ENCODE results near the gene LRRC14B.
"Not testable (repeated sequence)": the region's sequence is repeated elsewhere in the genome, so short reads cannot be mapped to it uniquely, and the experiment has no call there.

The LRRC14B gene

DNA sequence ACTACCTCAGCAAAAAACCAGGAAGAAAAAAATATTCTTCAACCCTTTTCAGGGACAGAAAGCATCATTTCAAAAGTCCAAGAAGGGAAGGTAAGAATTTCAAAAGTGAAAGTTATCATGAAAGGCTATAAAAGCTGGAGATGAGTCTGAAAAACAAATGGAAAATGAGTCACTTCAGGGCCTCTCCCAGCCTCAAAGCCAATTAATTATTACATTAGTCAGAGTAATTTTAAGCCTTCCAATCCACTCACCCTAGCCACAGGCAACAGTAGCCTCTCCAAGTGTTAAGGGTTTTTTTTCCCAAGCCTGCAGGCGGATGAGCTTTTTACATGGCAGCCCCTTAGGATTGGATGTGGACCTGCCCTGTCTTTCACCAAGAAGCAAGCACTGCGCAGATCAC lies 24.0 kb downstream of the LRRC14B start:
- not testable (repeated sequence) for DNase-seq

- not testable (repeated sequence) for DNase-seq
Observed at GRCh38 chr5:216076-216475, 24.8 kb downstream of the LRRC14B start.

DNA sequence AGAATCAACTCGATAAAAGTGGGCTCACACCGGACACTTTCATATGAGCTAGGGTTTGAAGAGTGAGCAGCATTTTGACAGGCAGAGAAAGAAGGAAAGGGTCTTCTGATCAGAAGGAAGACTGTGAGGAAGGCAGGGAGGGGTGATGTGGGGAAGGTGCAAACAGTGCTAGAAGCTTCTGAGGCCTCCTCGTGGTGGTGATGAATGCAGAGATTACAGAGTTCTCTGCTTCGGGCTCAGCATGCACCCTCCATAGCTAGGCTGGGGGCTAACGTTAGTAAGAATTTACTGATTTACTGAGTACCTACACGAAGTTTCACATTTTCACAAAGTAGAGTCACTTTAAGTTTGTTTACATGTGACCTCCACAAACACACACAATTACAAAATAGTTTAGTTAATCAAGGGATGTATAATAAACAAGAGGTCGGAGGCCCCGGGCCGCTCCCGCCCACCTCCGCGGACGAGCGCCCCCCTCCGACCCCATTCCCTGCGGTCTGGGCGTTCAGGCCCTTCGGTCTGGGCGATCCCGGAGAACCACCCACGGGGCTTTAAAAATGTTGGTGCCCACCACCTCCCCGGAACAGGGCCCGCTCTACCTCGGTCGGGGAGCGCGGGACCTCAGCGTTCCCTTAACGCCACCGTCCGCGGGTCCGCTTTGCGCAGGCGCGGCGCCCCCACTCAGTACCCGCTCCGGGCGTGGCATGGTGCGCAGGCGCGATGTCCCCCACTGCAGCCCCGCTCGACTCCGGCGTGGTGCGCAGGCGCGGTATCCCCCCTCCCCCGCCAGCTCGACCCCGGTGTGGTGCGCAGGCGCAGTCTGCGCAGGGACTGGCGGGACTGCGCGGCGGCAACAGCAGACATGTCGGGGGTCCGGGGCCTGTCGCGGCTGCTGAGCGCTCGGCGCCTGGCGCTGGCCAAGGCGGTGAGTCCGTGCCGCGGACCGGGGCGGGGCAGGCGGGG lies 26.5 kb downstream of the LRRC14B start, which contains the start of the genes CCDC127 and SDHA:
CCDC127 (minus strand) TSS at position 660 of the 963 bp plus-strand sequence. CDS start 1,304 bp downstream, outside the sequence.
SDHA (plus strand) TSS at position 827 of the 963 bp plus-strand sequence; CDS start at position 863, 36 bp downstream.
- DNase-seq = peak; percentile 93

DNA sequence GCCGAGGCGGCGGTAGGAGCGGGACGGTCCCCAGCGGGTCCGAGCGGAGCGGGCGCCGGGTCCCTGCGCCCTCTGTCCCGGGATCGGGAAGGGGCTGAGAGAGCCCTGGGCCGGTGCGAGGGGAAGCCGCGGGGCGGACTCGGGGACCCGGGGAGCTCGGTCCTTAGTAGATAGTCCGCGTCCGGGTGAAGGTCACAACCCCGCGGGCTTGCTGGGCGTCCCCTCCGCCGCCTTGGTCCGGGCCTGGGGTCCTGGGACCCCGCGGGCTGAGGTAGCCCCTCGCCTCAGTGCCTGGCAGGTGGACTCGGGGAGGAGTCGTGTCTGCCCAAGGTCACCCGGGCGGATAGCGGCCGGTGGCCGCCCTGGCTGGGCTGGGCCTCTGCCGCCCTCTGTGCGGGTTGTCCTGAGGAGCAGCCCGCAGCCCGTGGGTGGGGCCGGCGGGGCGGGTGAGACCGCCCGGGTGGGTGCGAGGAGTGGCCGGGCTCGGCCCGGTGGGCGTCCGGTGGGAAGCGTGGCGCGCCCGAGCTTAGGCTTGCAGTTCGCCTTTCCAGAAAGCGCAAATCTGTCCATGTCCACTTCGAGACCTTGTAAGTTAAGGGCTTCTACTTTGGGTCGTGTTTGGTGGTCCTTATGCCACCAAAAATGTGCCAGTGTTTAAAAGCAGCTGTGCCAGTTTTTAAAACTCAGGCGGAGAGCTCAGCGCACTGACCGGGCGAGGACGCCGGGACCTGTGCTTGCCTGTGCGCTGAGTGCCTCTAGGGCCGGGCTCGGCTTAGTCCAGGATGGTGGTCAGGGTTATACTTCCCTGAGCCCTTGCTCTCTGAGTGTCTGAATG lies 27.4 kb downstream of the LRRC14B start:
- no peak for DNase-seq

DNA sequence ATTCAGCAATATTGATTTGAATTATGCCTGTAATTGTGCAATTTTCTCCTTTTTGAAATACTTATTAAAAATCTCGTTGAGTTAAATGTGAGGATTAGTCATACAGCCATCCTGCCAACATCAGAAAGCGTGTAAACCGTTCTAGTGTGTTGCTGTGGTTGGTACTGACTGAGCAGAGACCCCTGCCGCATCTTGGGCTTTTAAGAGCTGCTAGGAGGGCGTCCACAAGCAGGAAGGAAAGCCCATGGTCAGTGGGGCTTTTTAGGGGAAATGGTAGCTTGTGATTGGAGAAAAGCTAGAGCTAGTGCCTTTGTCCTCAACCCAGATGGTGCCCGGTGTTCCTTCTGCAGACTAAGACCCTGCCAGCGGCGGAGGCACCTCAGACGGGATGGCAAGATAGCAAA lies 28.2 kb downstream of the LRRC14B start:
- DNase-seq = peak; percentile 37

- peak; percentile 49 for DNase-seq
Observed at GRCh38 chr5:219991-220390, 28.7 kb downstream of the LRRC14B start.

- not testable (repeated sequence) for DNase-seq
Observed at GRCh38 chr5:222951-223715, 31.8 kb downstream of the LRRC14B start.

DNA sequence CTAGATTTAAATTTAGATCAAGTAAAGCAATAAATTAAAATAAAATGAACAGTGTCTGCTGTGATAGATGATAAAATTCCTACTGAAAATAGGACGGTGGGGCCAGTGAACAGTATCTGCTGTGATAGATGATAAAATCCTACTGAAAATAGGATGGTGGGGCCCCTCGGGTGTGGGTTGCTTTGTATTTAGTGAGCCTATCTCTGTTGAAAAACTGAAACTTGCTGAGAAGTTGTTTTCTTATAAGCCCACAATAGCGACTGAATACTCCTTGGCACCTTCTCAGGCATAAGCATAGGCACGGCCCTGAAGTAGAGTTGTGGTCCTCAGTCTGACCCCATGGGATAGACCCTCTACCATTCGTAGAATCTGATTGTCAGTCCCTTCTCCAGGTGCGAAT lies 32.5 kb downstream of the LRRC14B start:
- DNase-seq = no peak

GRCh38 chr5:225334-225733 lies 34.0 kb downstream of the LRRC14B start:
- no peak for DNase-seq

DNA sequence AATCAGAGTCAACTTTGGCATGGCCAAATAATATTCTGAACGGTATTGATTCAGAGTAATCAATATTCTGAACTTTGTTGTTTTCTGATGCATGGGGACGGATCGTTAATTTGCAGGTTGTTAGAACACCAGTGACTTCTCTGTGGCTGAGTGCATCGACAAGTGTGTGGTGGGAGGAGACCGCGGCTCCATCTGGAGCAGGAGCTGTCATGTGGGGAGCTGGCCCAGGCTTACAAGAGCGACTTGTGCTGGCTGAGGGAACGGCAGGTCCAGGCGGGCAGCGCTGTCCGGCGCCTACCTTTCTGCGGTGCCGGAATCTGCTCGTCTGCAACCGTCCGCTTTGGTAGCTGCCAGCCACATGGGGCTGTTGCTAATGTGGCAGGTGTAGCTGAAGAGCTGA lies 36.1 kb downstream of the LRRC14B start:
- DNase-seq = not testable (repeated sequence)

- DNase-seq = no peak
Observed at GRCh38 chr5:228886-229285, 37.6 kb downstream of the LRRC14B start.

DNA sequence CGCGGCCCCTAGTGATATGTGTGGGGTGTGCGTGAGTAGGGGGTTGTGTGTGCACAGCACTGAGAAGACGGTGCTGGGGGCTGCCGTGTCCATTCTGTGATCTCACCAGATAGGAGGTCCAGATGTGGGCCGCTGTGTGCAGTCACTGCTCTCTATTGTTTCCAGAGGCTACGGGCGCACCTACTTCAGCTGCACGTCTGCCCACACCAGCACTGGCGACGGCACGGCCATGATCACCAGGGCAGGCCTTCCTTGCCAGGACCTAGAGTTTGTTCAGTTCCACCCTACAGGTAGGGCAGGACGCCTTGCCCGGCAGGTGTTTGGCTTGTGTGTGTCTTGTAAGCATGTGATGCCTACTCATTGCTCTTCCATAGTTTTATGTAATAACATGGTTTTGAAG lies 39.4 kb downstream of the LRRC14B start:
- DNase-seq = no peak

DNA sequence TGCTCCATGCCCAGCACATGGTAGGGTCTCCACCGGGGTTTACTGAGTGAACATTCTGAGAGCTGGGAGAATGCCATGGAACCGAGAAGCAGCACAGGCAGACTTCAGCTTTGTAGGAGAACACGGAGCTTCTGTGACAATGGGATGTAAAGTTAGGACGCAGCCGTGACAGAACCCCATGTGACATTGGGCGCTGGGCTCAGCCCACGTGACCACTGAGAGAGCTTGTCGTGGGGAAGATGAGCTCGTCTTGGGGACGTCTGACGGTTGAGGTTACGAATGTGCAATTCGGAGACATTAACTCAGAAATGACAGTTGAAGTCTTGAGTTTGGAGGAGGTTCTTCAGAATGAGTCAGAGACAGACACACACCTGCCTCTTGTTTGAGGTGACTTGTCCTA lies 40.4 kb downstream of the LRRC14B start:
- no peak for DNase-seq

GRCh38 chr5:233426-233825 lies 42.1 kb downstream of the LRRC14B start:
- DNase-seq = not testable (repeated sequence)

GRCh38 chr5:234450-234849 lies 43.2 kb downstream of the LRRC14B start:
- no peak for DNase-seq

DNA sequence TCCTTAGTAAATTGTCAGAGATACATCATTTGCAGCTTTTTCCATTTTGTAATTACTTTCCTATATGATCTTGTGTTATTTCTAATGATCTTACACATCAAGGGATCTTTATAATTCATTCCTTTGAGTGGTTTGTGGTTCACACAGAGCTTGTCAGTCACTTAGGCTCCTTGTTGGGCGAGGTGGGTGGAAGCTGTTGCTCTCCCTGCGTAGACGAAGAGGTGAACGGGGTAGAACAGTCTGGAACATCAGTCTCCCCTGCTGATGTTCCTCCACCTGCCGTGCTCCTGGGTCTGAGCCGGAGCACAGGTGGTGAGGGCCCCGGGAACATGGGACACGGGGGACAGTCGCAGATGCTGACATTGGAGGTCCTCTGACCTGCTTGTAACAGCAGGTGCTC lies 44.2 kb downstream of the LRRC14B start:
- DNase-seq = not testable (repeated sequence)

- DNase-seq = not testable (repeated sequence)
Observed at GRCh38 chr5:237931-238330, 46.6 kb downstream of the LRRC14B start.

GRCh38 chr5:240550-240949 lies 49.3 kb downstream of the LRRC14B start:
- not testable (repeated sequence) for DNase-seq

DNA sequence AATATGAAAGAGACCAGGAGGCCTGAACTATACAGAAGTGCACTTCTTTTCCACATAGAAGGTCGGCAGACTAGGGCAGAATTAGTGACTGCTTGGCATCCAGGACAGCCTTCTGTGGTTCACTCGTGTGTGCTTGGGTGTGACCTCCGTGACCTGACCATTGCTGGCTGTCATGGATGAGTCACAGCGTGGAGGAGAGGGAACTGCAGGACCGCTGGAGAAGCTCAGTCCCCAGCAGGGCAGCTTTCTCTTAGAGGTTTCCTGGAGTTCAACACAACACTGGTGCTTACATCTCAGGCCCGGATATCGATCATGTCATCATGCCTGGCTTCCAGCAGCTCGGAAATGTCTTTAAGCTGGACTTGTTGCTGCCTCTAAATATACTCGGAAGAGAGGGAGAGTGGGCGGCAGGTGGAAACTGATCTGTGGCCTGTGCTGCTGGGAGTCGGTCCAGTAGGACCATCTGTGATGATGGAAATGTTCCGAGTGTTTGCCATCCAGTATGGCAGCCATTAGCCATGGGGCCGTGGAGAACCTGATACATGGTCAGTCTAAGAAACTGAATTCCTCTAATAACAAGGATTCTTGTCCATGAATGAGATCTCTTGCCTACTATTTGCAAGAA lies 49.9 kb downstream of the LRRC14B start:
- not testable (repeated sequence) for DNase-seq

DNA sequence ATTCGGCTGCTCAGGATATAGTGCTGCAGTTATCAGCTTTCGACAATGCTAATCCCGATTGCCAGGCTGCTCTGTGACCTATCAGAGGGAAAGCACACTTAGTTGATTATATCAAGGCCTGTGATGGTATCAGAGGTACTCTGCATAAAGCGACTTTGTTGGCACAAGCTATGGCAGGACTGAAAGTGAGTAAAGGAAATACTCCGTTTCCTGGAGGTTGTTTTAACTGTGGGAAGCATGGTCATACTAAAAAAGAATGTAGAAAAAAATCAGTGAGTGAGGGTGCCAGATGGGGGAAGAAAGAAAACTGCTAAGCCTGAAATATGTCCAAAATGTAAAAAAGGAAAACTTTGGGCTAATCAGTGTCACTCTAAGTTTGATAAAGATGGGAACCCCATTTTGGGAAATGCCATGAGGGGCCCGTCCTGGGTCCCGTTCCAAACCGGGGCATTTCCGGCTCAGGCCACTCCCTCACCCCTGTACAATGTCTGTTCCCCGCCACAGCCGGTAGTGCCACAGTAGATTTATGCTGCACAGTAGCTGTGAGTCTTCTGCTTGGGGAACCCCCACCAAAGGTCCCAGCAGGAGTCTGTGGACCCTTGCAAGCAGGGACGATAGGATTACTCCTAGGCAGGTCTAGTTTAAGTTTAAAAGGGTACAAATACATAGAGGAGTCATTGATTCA lies 52.5 kb downstream of the LRRC14B start:
- not testable (repeated sequence) for DNase-seq

GRCh38 chr5:245717-246116 lies 54.4 kb downstream of the LRRC14B start:
- not testable (repeated sequence) for DNase-seq
